GM23338 (cell line): ENCODE data around the gene SNPH. TPM values are rescaled to one million over a fixed set of nuclear protein-coding genes. Genes with fewer than 3 reads are reported as not detected.

ENCODE experiments used
- ATAC-seq: fragments of 200-7000 bp; cut with Tn5 transposase; 3 replicates; pipeline ENCODE4 v1.9.1; 2020
- DNase-seq: peaks from one replicate; pipeline ENCODE4 v3.0.0-alpha.2; 2015; ENCODE audit warnings: low spot score
- H2AFZ ChIP-seq: fragments of 200-600 bp; sonication (generic); 2 replicates; pipeline ENCODE4 v1.8.0; 2016; ENCODE audit warnings: antibody characterized with exemption, mild to moderate bottlenecking, moderate library complexity
- H3F3A ChIP-seq: fragments of 200-600 bp; sonication (generic); replicated peaks from 2 replicates; pipeline ENCODE4 v1.8.0; 2017; ENCODE audit warnings: antibody characterized with exemption, mixed run types, low read depth
- H3K27ac ChIP-seq: fragments of 200-600 bp; sonication (generic); 2 replicates; pipeline ENCODE4 v1.6.1; 2016; ENCODE audit warnings: low read depth
- H3K27me3 ChIP-seq: fragments of 200-600 bp; sonication (generic); 2 replicates; pipeline ENCODE4 v1.8.0; 2016; ENCODE audit warnings: mild to moderate bottlenecking, mixed run types, moderate library complexity; ENCODE audit not compliant: insufficient read depth
- H3K36me3 ChIP-seq: fragments of 200-600 bp; sonication (generic); 2 replicates; pipeline ENCODE4 v1.8.0; 2016; ENCODE audit warnings: mild to moderate bottlenecking; ENCODE audit not compliant: insufficient read depth
- H3K4me1 ChIP-seq: fragments of 200-600 bp; sonication (generic); 2 replicates; pipeline ENCODE4 v1.8.0; 2016; ENCODE audit warnings: mild to moderate bottlenecking, moderate library complexity; ENCODE audit not compliant: insufficient read depth
- H3K4me2 ChIP-seq: fragments of 200-600 bp; sonication (generic); 2 replicates; pipeline ENCODE4 v1.7.1; 2017; ENCODE audit warnings: mixed run types
- H3K4me3 ChIP-seq: fragments of 200-600 bp; sonication (generic); 2 replicates; pipeline ENCODE4 v1.6.1; 2016; ENCODE audit warnings: mixed run types
- H3K79me2 ChIP-seq: fragments of 200-600 bp; sonication (generic); replicated peaks from 2 replicates; pipeline ENCODE4 v1.8.0; 2017; ENCODE audit warnings: mild to moderate bottlenecking; ENCODE audit not compliant: insufficient read depth
- H3K9me2 ChIP-seq: fragments of 200-600 bp; sonication (generic); 2 replicates; pipeline ENCODE4 v1.8.0; 2017; ENCODE audit not compliant: insufficient read depth
- H4K20me1 ChIP-seq: fragments of 200-600 bp; sonication (generic); replicated peaks from 2 replicates; pipeline ENCODE4 v1.8.0; 2017; ENCODE audit warnings: mild to moderate bottlenecking; ENCODE audit not compliant: insufficient read depth
- H3K27ac Mint-ChIP-seq: 2 replicates; pipeline ENCODE4 v1.8.0; 2020; ENCODE audit warnings: inconsistent platforms, mild to moderate bottlenecking, moderate library complexity, mixed read lengths
- H3K27me3 Mint-ChIP-seq: 3 replicates; pipeline ENCODE4 v1.8.0; 2022; ENCODE audit warnings: low read depth, mild to moderate bottlenecking, moderate library complexity, mixed read lengths, inconsistent platforms; ENCODE audit not compliant: insufficient read depth, poor library complexity
- H3K36me3 Mint-ChIP-seq: 3 replicates; pipeline ENCODE4 v1.8.0; 2021; ENCODE audit warnings: low read depth, mild to moderate bottlenecking, inconsistent platforms, moderate library complexity, mixed read lengths
- H3K4me1 Mint-ChIP-seq: 3 replicates; pipeline ENCODE4 v1.8.0; 2020; ENCODE audit warnings: mild to moderate bottlenecking, inconsistent platforms, mixed read lengths
- H3K4me3 Mint-ChIP-seq: 3 replicates; pipeline ENCODE4 v1.8.0; 2021; ENCODE audit warnings: moderate library complexity, mild to moderate bottlenecking, inconsistent platforms, mixed read lengths
- H3K9me3 Mint-ChIP-seq: 3 replicates; pipeline ENCODE4 v1.8.0; 2020; ENCODE audit warnings: moderate library complexity, mild to moderate bottlenecking, inconsistent platforms, mixed read lengths
- CREB1 ChIP-seq: fragments of 250-450 bp; sonication (Bioruptor Pico); IDR thresholded peaks from 2 replicates; pipeline ENCODE4 v1.5.0; 2020; ENCODE audit warnings: low read depth, mild to moderate bottlenecking, moderate library complexity
- EZH2phosphoT487 ChIP-seq: fragments of 200-600 bp; sonication (generic); IDR thresholded peaks from one replicate; pipeline ENCODE4 v1.8.1; 2018; ENCODE audit warnings: antibody characterized with exemption; ENCODE audit not compliant: unreplicated experiment
- JUNB ChIP-seq: IDR thresholded peaks from one replicate; pipeline ENCODE4 v1.6.1; 2016; ENCODE audit warnings: antibody characterized with exemption; ENCODE audit not compliant: unreplicated experiment
- POLR2AphosphoS5 ChIP-seq: IDR thresholded peaks from 2 replicates; pipeline ENCODE4 v1.6.1; 2016; ENCODE audit warnings: antibody characterized with exemption, low read depth
- STAT1 ChIP-seq: IDR thresholded peaks from one replicate; pipeline ENCODE4 v1.6.1; 2016; ENCODE audit warnings: antibody characterized with exemption; ENCODE audit not compliant: unreplicated experiment
- ZNF114 ChIP-seq: fragments of 250-450 bp; sonication (Bioruptor Pico); IDR thresholded peaks from 2 replicates; pipeline ENCODE4 v1.5.0; 2020; ENCODE audit warnings: mild to moderate bottlenecking, moderate library complexity
- ZNF331 ChIP-seq: fragments of 250-450 bp; sonication (Bioruptor Pico); IDR thresholded peaks from 2 replicates; pipeline ENCODE4 v1.5.0; 2020; ENCODE audit warnings: low read depth, mild to moderate bottlenecking, moderate library complexity
- ZNF462 ChIP-seq: fragments of 250-450 bp; sonication (Bioruptor Pico); IDR thresholded peaks from 2 replicates; pipeline ENCODE4 v1.5.0; 2020; ENCODE audit warnings: mild to moderate bottlenecking, moderate library complexity
- polyA plus RNA-seq: library from polyadenylated mRNA; unstranded; fragments of >200 nt; fragmentation: Nextera tagmentation; extraction: Ambion mirVana; gene quantifications from 2 replicates; pipeline ENCODE4 v1.2.1, GENCODE V29; 2016
- total RNA-seq: library from RNA; depleted of rRNA; stranded (reverse); fragments of >200 nt; shearing (Covaris generic); gene quantifications from 2 replicates; pipeline ENCODE4 v1.2.3, GENCODE V29; 2014
- TF ChIP-seq, protein P1 (sequence below): IDR thresholded peaks from 2 replicates; pipeline ENCODE4 v1.6.1; 2016; ENCODE audit warnings: antibody characterized with exemption
- TF ChIP-seq, protein P2 (sequence below), 2 experiments: fragments of 200-600 bp in 1 of 2; sonication (generic) in 1 of 2; conservative IDR thresholded peaks; 2 replicates each; pipeline versions ENCODE4 v1.5.1 to v1.6.1; 2016 to 2017; ENCODE audit warnings: antibody characterized with exemption in 2 of 2, low read depth in 2 of 2, mild to moderate bottlenecking in 2 of 2, moderate library complexity in 1 of 2

The SNPH gene
- total and polyA plus RNA-seq, 2 experiments from 2014 or later: 1.5 to 5.8 TPM

DNA sequence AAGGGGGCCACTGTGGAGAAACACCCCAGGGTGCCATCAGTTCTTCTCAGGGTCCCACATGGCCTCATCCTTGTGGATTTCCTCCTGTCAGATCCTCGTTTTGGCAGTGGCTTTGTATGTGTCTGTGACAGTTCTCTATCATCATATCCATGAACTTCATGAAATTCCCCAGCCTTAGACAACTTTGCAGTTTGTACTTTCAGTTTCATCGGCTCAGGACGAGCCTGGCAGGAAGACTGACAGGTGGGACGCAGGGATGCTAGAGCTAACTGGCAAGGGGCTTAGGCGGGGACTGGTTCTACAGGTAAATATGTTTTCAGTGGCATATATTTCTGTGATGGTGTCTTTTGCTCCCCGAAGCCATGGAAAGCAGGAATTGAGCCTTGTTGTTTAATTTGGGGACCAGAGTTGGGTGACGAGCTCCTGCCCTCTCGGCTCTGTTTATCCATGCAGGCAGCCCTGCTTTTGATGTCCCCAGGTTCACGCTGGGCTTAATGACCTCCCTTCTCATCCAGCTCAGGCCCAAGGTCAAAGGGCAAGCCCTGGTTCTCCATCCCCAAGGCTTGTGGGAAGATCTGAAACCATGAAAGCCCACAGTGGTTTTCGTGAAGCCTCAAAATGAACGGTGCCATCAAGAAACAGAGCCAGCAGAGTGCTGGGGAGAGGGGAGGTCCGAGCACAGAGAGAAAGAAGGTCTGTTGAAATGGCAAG, 51.6 kb downstream of the SNPH start:
- Mint-ChIP-seq H3K9me3 (no peaks in the 10 kb centered on the region), H3K4me1 (0 out of 3 replicates have a peak, but pooled peaks cover 4% of the 10 kb centered on the region), H3K27me3 (peaks cover 6% of the 10 kb centered on the region), H3K36me3 (no peaks in the 10 kb centered on the region), H3K27ac (no peak overlapping the region), H3K4me3 (no peak overlapping the region)
- Histone ChIP-seq H3K27ac (no peak overlapping the region), H4K20me1 (no peaks in the 10 kb centered on the region), H3K4me3 (no peak overlapping the region), H3K79me2 (no peaks in the 10 kb centered on the region), H2AFZ (no peak overlapping the region), H3F3A (no peaks in the 10 kb centered on the region), H3K27me3 (peaks cover 7% of the 10 kb centered on the region; the same call in 1 of the 2 replicates), H3K9me2 (no peaks in the 10 kb centered on the region), H3K4me2 (no peak overlapping the region), H3K36me3 (no peaks in the 10 kb centered on the region), H3K4me1 (no peaks in the 10 kb centered on the region)
- ATAC-seq (no peak), DNase-seq (no peak)
- no peak for TF ChIP-seq ZNF331 (CRISPR knock-in tag)
- no peak for TF ChIP-seq STAT1
- TF ChIP-seq, protein P1, sequence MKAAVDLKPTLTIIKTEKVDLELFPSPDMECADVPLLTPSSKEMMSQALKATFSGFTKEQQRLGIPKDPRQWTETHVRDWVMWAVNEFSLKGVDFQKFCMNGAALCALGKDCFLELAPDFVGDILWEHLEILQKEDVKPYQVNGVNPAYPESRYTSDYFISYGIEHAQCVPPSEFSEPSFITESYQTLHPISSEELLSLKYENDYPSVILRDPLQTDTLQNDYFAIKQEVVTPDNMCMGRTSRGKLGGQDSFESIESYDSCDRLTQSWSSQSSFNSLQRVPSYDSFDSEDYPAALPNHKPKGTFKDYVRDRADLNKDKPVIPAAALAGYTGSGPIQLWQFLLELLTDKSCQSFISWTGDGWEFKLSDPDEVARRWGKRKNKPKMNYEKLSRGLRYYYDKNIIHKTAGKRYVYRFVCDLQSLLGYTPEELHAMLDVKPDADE: no peak
- TF ChIP-seq EZH2phosphoT487: no peak
- no peak for TF ChIP-seq POLR2AphosphoS5
- no peak for TF ChIP-seq ZNF114 (CRISPR knock-in tag)

DNA sequence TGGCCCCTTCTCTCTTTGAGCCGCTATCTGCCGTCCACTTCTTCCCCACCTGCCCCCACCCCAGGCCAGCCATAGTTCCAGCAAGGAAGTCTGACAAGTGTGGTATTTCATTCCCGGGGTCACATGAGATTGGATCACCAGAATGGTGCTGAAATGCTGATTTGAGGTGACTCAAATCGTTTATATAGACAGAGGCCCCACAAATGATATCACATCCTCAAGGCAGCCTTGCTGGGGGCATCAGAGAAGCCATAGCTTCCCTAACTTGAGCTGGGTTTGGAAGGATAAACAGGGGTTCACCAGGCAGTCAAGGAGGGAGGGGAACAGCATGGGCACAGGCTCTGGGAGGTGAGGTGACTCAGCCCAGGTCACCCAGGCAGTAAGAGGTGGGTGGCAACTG, 53.0 kb downstream of the SNPH start:
- Histone ChIP-seq H3K79me2 (no peaks in the 10 kb centered on the region), H3K4me3 (no peak overlapping the region), H3K27ac (no peak overlapping the region), H2AFZ (no peak overlapping the region), H3F3A (no peaks in the 10 kb centered on the region), H3K36me3 (no peaks in the 10 kb centered on the region), H4K20me1 (no peaks in the 10 kb centered on the region), H3K4me1 (no peaks in the 10 kb centered on the region), H3K9me2 (no peaks in the 10 kb centered on the region), H3K4me2 (no peak overlapping the region), H3K27me3 (no peaks in the 10 kb centered on the region)
- no peak for DNase-seq
- no peak for ATAC-seq
- Mint-ChIP-seq H3K4me3 (no peak overlapping the region), H3K4me1 (no peaks in the 10 kb centered on the region), H3K36me3 (no peaks in the 10 kb centered on the region), H3K27me3 (peaks cover 6% of the 10 kb centered on the region), H3K9me3 (no peaks in the 10 kb centered on the region), H3K27ac (no peak overlapping the region)
- no peak for TF ChIP-seq POLR2AphosphoS5
- no peak for TF ChIP-seq ZNF462 (CRISPR knock-in tag)
- TF ChIP-seq CREB1 (CRISPR knock-in tag): no peak
- TF ChIP-seq JUNB: no peak
- TF ChIP-seq ZNF331 (CRISPR knock-in tag): no peak
- TF ChIP-seq, protein P2, sequence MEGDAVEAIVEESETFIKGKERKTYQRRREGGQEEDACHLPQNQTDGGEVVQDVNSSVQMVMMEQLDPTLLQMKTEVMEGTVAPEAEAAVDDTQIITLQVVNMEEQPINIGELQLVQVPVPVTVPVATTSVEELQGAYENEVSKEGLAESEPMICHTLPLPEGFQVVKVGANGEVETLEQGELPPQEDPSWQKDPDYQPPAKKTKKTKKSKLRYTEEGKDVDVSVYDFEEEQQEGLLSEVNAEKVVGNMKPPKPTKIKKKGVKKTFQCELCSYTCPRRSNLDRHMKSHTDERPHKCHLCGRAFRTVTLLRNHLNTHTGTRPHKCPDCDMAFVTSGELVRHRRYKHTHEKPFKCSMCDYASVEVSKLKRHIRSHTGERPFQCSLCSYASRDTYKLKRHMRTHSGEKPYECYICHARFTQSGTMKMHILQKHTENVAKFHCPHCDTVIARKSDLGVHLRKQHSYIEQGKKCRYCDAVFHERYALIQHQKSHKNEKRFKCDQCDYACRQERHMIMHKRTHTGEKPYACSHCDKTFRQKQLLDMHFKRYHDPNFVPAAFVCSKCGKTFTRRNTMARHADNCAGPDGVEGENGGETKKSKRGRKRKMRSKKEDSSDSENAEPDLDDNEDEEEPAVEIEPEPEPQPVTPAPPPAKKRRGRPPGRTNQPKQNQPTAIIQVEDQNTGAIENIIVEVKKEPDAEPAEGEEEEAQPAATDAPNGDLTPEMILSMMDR (conservative IDR thresholded peaks at IDR 0.05; ENCODE audit: low read depth in 2 of 2): no peak
- no peak for TF ChIP-seq STAT1
- TF ChIP-seq, protein P1: no peak
